ENCODE measurements around the gene PRSS36.
"Not testable (repeated sequence)": the region's sequence is repeated elsewhere in the genome, so short reads cannot be mapped to it uniquely, and the experiment has no call there.

Gene PRSS36

DNA sequence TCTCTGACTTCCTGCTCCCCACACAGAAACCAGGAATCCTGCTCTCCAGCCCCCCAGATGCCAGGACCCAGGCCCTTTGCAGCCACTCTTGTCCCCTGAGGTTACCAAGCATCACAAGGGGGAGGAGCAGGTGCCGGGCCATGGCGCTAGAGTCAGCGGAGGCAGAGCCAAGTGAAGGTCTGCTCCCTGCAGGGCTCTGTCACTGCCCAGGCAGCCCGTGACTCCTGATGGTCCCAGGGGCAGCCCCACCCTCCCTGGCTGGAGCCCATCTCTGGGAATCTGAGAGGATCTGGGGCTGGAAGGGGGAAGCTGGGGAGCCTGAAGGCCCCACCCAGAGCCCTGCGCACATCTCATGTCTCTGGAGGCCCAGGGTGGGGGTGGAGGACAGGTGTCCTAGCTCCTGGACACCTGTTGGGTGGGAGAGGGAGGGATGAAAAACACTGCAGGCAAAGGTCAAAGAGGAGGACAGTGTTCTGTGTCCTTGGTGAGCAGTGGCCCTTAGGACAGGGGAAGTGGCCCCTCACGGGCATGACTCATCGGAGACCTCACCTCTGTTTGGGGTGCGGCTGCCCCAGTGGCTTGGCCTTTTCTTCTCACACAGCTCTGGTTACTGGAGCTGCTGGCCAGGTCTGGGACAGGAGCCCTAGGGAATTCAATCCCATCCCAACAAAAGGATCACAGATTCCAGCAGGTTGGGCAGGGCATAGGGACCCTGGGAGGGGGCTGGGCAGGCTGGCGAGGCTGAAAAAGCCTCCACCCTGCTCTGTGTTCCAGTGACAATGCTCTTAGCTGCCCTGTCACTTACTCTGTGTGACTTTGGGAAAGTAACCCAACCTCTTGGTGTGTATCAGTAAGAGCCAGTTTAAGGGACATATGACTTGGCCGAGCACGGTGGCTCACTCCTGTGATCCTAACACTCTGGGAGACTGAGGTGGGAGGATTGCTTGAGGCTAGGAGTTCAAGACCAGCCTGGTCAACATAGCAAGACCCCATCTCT is at the start of gene PRSS36:
Gene PRSS36 (minus strand): TSS at position 173 of the 997 bp plus-strand sequence. CDS start 31 bp downstream, at position 142.
- DNase-seq = no peak

DNA sequence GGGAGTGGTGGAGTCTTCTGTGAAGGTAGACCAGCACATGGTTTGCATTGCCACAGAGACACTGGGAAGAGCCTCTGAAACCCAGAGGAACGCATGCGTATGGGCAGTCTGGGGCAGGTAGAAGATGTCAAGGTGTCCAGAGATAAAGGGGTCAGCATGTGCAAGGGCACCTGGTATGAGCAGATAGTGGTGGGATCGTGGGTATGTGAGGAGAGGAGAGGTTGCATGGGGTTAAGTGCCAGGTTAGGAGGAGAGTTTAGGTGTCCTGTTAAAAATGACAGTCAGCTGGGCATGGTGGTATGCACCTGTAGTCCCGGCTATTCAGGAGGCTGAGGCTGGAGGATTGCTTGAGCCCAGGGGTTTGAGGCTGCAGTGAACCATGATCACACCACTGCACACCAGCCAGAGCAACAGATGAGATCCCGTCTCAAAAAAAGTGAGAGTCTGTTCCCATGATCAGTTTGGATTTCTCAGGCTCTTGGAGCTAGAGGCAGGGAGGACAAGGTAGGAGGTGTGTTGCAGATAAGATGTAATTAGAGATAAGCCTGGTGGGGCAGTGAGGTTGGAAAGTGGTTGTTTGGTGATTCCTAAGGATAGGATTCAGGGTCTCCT is 49.7 kb upstream of the PRSS36 start:
- DNase-seq = no peak

DNA sequence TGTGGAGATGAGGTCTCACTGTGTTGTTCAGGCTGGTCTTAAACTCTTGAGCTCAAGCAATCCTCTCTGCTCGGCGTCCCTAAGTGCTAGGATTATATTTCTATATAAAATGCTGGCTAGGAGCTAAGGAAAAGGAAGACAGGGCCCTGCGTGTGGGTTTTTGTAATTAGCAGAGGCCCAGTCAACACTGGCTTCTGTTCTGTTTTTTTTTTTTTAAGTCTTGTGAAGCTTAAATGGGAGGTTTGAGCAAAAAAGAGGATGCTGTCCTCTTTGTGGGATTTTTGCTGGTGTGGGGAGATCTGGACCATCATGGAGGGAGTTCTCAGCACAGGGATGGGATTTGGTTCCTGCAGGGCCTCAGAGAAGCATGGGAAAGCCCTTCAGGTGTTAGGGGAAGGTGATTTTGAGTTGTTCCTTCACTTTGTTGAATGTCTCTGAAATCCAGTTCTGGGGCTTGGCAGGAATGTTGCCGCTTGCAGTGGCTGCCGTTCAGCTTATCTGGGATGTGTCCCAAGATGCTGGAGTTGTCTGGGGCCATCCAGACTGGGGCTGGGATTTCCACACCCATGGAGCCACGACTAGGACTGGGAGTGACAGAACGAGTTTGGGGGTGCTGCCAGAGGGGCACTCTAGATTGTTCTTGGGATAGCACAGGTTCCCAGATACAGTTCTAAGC is 48.5 kb upstream of the PRSS36 start:
- no peak for DNase-seq

DNA sequence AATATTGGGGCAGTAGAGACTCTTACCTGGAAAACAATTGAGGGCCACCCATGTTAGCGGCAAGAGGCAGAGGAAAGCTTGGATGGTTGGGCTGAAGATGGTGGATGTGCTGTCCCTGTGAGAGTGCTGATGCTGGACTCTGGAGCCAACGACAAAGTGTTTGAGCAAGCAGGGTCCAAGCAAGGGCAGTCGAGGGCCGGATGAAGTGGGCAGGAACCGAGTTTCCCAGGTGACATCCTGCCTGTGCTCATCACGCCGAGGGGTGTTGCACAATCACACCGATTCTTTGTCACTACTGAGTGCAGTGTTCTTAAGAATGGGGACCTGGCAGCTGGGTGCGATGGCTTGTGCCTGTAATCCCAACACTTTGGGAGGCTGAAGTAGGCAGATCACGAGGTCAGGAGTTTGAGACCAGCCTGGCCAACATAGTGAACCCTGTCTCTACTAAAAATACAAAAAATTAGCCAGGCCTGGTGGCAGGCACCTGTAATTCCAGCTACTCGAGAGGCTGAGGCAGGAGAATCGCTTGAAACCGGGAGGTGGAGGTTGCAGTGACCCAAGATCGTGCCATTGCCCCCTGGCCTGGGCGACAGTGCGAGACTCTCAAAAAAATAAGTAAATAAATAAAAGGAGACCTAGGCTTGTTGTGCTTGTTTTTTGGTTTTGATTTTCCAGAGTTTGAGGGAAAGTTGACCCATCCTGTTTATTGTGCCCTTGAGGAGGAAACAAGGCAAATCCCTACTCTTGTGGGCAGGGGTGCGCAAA is 46.6 kb upstream of the PRSS36 start:
- DNase-seq = no peak

DNA sequence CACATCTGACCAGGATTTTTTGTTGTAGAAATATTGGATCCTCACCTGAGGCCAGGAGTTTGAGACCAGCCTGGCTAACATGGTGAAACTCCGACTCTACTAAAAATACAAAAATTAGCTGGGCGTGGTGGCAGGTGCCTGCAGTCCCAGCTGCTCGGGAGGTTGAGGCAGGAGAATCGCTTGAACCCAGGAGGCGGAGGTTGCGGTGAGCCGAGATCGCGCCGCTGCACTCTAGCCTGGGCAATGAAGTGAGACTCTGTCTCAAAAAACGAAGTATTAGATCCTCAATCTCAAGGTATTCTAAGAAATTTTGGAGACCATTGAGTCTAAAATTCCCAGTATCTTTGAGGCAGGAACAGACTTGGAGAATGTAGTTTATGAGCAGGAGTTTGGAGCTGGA is 46.0 kb upstream of the PRSS36 start:
- DNase-seq = not testable (repeated sequence)

DNA sequence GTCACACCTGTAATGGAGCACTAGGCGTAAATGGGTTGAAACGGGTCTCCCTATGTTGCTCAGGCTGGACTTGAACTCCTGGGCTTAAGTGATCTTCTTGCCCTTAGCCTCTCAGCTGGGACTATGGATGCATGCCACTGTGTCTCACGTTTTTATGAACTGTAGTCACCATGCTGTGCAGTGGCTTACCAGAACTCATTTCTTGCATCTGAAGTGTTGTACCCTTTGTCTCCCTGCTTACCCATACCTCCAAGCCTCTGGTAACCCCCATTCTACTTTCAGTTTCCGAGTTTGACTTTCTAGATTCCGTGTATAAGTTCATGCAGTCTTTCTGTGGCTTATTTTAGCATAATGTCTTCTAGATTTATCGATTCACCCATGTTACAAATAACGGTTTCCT is 45.0 kb upstream of the PRSS36 start:
- DNase-seq = no peak

DNA sequence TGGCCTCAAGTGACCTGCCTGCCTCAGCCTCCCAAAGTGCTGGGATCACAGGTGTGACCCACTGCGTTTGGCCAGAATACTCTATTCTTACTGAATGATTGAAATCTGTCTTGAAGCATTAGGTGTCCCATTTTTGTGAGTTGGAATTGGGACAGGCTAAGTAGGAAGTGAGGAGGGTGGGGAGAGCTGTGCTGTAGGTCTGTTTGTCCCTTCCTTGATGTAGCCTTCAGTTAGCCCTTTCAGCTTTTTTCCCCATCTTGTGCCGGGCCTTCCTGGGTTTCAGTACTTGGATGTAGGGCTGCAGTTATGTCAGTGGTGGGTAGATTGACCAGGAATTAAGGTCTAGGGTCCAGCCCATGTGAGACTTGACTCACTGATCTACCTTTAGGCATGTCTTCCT is 44.0 kb upstream of the PRSS36 start:
- DNase-seq = no peak

DNA sequence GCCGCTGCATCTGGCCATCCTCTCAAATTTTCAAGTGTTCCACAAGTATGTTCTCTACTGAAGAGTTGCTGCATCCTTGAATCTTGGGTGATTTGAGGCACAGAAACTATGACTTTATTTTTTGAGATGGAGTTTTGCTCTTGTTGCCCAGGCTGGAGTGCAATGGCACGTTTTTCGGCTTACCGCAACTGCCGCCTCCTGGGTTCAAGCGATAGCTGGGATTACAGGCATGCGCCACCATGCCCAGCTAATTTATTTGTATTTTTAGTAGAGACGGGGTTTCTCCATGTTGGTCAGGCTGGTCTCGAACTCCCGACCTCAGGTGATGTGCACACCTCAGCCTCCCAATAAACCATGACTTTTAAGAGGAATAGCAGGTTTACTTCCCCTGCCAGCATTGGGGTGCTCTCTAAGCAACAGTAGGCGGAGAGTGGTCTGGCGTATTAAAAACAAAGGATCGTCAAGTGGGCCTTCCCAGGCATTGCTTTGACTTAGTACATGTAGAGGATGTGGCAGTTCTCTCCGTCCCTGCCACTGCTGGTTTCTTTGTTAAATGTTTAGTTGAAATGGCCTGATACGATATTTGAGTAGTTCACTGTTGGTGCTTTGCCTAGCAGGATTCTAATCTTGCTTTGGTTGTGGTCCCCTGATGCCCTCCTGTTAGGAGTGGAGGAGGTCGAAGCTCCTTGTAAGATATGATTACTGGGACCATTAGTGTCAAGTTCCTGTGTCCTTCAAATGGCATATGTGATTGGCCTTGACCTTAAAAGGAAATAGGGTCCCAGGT is 43.2 kb upstream of the PRSS36 start:
- DNase-seq = no peak

DNA sequence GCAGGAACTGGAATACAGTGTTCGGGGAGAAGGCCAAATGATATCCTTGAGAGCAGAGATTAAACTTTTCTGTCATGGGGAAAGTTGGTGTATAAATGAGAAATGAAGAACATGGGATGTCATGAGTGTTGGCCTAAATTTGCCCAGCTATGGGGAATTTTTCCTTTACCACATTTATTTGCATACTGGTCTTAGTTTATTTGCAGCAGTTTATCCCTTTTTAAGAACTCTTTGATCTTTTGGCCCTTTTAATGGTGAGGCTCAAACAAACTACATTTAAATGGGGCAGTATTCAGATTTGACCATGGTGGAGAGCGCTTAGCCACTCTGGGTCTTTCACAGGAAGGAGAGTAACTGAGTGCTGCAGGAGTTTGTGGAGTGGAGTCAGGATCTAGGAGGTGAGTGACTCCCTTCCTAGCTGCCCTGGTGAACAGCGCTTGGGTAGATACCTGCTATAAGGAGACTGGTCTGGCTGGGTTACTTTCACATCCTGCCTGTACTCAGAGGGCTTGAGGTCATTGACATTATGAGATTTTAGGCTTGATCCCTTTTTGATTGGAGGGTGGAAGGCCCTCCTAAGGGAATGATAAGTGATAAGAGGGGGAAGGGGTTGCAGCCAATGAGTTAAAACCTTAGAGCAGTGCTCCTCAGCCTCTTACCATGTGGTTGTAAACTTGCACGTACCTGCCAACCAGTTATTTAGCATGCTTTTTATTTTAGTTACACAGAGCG is 42.0 kb upstream of the PRSS36 start:
- no peak for DNase-seq

DNA sequence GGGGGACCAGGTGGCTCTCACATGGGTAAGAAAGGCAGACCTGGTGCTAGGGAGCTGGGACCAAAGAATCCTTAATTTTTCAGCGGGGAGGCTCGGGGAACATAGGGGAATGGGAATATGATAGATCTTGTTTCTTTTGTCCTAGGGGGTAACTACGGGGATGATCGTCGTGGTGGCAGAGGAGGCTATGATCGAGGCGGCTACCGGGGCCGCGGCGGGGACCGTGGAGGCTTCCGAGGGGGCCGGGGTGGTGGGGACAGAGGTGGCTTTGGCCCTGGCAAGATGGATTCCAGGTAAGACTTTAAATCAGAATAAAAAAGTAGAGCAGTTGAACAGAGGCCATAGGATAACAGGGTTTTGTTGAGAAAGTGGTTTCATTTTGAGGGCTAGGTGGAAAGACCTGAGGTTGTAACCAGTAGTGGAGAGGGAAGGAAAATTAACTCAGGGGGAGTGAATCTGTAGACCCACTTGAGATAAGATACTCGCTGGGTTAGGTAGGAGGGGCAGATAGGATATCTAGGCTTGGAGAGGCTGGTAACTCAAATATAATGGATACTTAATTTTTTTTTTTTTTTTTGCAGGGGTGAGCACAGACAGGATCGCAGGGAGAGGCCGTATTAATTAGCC is 41.1 kb upstream of the PRSS36 start:
- no peak for DNase-seq

DNA sequence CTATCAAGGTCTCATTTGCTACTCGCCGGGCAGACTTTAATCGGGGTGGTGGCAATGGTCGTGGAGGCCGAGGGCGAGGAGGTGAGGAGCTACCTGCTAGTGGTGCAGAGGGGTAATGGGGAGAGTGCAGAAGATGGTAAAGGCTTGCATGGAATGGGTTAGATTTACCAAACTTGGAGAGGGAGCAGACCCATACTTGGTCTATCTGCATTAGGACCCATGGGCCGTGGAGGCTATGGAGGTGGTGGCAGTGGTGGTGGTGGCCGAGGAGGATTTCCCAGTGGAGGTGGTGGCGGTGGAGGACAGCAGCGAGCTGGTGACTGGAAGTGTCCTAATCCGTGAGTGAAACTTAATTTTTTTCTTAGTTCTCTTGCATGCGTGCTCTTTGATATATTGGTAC is 40.2 kb upstream of the PRSS36 start:
- DNase-seq = no peak

DNA sequence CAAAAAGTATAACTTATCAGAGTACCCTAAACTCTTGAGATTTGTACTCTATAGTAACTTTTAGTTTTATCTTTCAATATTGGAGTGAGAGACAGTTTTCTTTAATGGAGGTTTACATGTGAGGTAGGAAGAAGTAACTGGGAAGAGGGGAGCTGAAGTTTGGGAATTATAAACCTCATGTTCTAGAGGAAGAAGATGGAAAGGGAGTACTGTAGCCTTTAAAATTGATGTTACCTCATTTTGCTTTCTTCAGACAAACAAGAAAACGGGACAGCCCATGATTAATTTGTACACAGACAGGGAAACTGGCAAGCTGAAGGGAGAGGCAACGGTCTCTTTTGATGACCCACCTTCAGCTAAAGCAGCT is 39.5 kb upstream of the PRSS36 start:
- DNase-seq = no peak

DNA sequence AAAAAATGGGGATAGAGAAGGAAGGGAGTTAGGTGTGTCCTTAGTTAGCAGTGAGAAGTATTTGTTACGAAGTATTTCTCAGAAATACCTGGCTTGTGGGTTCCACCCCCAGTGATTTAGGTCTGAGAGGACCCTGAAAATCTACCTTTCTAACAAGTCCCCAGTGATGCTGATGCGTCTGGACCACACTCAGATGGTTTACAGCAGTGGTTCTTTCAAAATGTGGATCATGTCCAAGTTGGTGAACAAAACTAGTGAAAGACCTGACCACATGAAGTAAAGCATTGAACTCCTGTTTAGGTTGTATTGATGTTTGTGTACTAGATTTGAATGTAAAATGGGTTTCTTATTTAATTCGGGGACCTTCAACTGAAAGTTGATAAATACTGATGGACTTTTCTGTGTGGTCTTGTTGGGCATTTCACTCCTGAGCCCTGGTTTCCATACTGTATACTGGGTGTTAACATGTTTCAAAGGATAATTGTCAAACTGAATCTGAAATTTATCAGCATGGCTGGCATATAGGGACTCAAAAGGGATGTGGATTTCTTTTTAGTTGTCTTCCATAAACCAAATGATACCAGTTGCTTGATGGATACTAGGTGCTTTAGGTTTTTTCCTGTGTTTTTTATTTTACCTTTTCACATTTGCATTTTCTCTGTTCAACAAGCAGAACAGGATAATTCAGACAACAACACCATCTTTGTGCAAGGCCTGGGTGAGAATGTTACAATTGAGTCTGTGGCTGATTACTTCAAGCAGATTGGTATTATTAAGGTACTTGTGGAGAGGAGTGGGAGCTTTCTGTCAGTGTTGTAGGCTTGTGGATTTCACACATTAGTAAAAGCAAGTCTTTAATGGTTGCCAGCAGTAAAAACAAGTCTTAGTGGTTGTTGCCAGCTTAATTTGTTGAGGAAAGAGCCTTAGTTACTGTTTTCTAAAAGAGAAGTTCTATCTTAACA is 38.9 kb upstream of the PRSS36 start:
- DNase-seq = no peak

DNA sequence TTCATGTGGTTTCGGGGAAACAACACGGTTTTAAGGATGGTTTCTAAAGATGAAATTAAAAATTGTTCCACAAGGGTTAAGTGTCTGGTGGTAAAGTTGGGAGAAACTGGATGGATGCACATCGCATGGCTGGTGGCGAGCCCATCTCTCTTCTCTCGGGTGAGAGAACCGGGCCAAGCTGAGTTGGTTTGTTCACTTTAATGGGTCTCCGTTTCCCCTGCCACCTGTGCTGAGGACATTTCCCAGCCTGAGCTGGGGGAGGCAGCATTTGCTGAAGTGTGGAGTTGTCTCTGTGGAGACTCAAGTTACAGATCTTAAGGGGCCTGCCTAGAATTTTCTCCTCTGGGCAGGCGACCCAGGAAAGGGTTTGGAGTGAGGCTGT is 37.9 kb upstream of the PRSS36 start:
- DNase-seq = no peak

DNA sequence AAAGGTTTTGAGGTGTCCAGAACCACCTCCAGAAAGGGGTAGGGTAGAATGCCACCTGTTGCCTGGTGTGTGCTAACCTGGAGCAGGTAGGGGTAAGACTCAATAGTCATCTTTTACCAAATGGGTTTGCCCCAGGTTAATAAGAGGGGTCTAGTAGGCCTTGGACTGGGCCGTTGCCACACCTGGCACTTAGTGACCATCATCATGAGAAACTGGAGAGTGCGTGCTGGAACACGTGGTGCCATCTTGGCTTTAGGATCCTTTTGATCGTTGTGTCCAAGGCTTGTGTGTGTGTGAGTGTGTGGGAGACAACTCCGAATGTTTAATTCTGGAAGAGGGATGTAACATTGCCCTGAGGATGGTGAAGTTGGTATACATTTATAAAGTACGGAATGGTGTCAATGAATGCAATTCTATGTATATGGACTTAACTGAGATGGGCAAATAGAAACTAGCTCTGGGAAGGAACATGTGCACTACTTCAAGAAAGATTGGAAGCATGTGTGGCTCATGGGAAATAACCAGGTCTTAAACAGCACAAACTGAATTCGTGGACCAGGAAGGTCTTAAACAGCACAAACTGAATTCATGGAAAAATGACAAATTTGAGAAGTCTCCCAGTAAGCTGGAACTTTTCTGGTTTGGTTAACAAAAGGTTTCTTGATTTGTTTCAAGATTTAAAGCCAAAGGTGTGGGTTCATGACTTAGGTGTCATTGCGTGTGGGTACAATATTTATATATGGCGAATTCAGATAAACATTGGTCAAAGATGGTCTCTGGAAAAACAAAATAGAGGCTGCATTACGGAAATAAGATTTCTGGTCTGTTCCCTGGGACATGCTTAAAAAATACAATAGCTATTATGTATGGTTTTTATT is 37.3 kb upstream of the PRSS36 start:
- no peak for DNase-seq

DNA sequence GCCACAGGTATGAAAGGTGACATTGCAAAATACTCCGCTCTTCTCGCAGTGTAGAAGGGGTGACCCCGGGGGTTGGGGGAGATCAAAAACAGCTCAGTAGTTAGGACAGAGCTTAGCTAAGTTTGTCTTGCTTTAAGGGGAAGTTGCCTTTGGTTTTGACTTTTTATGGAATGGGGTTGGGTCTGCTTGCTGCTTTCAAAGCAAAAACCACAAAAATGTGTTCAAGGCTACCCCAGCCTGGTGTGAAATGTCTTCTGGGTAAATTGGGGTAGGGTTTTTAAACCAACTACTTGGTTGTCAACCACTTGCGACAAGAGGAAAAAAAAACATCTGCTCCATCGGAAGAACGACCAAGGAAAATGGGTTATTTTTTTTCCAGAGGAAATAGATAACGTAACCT is 36.3 kb upstream of the PRSS36 start:
- DNase-seq = no peak

DNA sequence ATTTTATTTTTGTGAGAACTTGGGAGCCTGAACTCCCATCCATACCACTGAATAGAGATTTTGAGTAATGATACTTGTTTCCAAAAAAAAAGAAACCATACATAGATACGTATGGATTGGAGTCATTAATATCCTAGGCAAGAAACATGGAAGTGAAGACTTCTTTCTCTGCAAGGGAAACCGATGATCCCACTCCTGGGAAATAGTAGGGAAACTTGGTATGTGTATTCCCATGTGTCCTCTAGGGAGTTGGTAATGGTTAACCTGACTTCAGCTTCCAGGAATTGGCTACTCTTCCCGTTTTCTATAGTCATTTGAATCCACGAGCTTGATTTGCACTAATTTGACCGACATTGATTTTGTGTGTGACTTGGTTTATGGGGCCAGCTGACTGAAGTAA is 35.5 kb upstream of the PRSS36 start:
- no peak for DNase-seq

DNA sequence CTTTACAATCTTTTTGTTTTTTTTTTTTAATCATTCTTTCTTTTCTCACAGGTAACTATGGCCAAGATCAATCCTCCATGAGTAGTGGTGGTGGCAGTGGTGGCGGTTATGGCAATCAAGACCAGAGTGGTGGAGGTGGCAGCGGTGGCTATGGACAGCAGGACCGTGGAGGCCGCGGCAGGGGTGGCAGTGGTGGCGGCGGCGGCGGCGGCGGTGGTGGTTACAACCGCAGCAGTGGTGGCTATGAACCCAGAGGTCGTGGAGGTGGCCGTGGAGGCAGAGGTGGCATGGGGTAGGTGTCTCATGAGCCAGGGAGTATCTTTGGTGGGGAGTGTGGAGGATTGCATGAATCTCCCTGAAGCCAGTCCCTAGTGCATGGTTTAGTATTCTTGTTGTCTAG is 35.0 kb upstream of the PRSS36 start:
- no peak for DNase-seq
